Measurements from ENCODE around the gene APOLD1.
A peak's percentile ranks its signal among the peaks of the same experiment; 100 is the strongest.

APOLD1 gene

GRCh38 chr12:12823811-12824210, 38.4 kb downstream of the APOLD1 start:
- no peak for TF ChIP-seq CTCF (IDR thresholded peaks at IDR 0.05; ENCODE audit: low read depth, low read length)
- TF ChIP-seq POLR2A (IDR thresholded peaks at IDR 0.05; ENCODE audit: extremely low read depth, insufficient read length) = no peak
- TF ChIP-seq MYC (IDR thresholded peaks at IDR 0.05; ENCODE audit: low read depth, low read length) = no peak
- TF ChIP-seq MAX (IDR thresholded peaks at IDR 0.05; ENCODE audit: low read depth, low read length) = no peak
- H3K4me3 ChIP-seq (ENCODE audit: low read depth, low read length) = no peak overlapping the region
- DNase-seq (ENCODE audit: low read depth) = no peak

- no peak overlapping the region for H3K4me3 ChIP-seq (ENCODE audit: low read depth, low read length)
- DNase-seq (ENCODE audit: low read depth) = no peak
- no peak for TF ChIP-seq CTCF (IDR thresholded peaks at IDR 0.05; ENCODE audit: low read depth, low read length)
- TF ChIP-seq POLR2A (IDR thresholded peaks at IDR 0.05; ENCODE audit: extremely low read depth, insufficient read length) = no peak
- TF ChIP-seq MAX (IDR thresholded peaks at IDR 0.05; ENCODE audit: low read depth, low read length) = no peak
- TF ChIP-seq MYC (IDR thresholded peaks at IDR 0.05; ENCODE audit: low read depth, low read length) = no peak
These were observed 50.1 kb downstream of the APOLD1 start for GRCh38 chr12:12835378-12836146.

- H3K4me3 ChIP-seq (ENCODE audit: low read depth, low read length) = no peak overlapping the region
- no peak for DNase-seq (ENCODE audit: low read depth)
- TF ChIP-seq POLR2A (IDR thresholded peaks at IDR 0.05; ENCODE audit: extremely low read depth, insufficient read length) = no peak
- no peak for TF ChIP-seq MYC (IDR thresholded peaks at IDR 0.05; ENCODE audit: low read depth, low read length)
- TF ChIP-seq MAX (IDR thresholded peaks at IDR 0.05; ENCODE audit: low read depth, low read length) = no peak
- no peak for TF ChIP-seq CTCF (IDR thresholded peaks at IDR 0.05; ENCODE audit: low read depth, low read length)
These were observed 51.1 kb downstream of the APOLD1 start for GRCh38 chr12:12836571-12836970.

GRCh38 chr12:12837025-12837812, 51.8 kb downstream of the APOLD1 start:
- TF ChIP-seq CTCF (IDR thresholded peaks at IDR 0.05; ENCODE audit: low read depth, low read length) = peak; percentile 46
- no peak for TF ChIP-seq MAX (IDR thresholded peaks at IDR 0.05; ENCODE audit: low read depth, low read length)
- DNase-seq (ENCODE audit: low read depth) = peak; percentile 61
- H3K4me3 ChIP-seq (ENCODE audit: low read depth, low read length) = no peak overlapping the region

- H3K4me3 ChIP-seq (ENCODE audit: low read depth, low read length) = no peak overlapping the region
- no peak for DNase-seq (ENCODE audit: low read depth)
- TF ChIP-seq MYC (IDR thresholded peaks at IDR 0.05; ENCODE audit: low read depth, low read length) (no peak), POLR2A (IDR thresholded peaks at IDR 0.05; ENCODE audit: extremely low read depth, insufficient read length) (no peak), CTCF (IDR thresholded peaks at IDR 0.05; ENCODE audit: low read depth, low read length) (no peak), MAX (IDR thresholded peaks at IDR 0.05; ENCODE audit: low read depth, low read length) (no peak)
These were observed 52.3 kb downstream of the APOLD1 start for GRCh38 chr12:12837813-12838153.

Measured in NB4 (cell line).